GM12873 (cell line): ENCODE results near the gene CASQ2.

Experiments used
- TF ChIP-seq, protein P1 (sequence below): IDR thresholded peaks from 2 replicates; pipeline ENCODE4 v1.5.1; 2012; ENCODE audit warnings: low read depth, mild to moderate bottlenecking, moderate library complexity, low read length, control low read depth; ENCODE audit not compliant: insufficient read depth; ENCODE audit errors: missing control alignments

Gene CASQ2

DNA sequence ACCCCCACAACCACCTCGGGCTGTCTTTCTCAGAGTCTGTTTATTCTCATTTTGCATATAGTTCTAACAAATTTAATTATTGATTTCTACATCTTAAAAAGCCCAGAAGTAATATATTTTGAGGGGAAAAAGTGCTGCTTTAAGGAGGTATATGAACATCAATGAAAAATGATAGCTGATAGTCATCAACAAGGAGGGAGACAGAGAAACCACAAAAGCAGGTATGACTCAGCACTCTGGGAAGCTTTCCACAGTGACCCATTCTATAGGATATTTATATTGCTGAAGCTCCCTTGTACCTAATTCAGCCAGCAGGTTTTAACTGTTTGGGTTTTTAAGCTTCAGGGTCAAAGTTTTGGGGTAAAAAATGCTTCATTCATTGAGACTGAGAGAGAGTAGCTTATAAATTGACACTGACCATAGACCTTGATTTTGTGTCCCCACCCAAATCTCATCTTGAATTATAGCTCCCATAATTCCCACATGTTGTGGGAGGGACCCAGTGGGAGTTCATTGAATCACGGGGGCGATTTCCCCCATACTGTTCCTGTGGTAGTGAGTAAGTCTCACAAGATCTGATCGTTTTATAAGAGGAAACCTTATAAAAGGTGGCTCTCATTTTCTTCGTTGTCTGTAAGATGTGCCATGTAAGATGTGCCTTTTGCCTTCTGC, 99.4 kb downstream of the CASQ2 start:
- TF ChIP-seq, protein P1, sequence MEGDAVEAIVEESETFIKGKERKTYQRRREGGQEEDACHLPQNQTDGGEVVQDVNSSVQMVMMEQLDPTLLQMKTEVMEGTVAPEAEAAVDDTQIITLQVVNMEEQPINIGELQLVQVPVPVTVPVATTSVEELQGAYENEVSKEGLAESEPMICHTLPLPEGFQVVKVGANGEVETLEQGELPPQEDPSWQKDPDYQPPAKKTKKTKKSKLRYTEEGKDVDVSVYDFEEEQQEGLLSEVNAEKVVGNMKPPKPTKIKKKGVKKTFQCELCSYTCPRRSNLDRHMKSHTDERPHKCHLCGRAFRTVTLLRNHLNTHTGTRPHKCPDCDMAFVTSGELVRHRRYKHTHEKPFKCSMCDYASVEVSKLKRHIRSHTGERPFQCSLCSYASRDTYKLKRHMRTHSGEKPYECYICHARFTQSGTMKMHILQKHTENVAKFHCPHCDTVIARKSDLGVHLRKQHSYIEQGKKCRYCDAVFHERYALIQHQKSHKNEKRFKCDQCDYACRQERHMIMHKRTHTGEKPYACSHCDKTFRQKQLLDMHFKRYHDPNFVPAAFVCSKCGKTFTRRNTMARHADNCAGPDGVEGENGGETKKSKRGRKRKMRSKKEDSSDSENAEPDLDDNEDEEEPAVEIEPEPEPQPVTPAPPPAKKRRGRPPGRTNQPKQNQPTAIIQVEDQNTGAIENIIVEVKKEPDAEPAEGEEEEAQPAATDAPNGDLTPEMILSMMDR: no peak

DNA sequence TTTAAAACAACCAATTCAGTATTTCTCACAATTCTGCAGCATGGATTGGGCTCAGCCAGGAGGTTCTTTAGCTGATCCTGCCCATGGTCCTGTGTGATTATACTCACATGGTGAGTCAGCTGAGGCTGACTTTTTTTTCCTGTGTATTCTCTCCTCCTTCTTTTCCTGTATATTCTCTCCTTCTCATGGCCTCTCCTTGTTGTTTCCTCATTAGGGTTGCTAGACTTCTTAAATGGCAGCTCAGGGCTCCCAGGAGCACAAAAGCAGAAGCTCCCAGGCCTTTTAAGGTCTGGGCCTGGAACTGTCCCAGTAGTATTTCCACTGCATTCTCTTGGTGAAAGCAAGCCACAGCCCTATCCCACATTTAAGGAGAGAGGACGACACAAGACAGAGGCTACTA, 99.9 kb downstream of the CASQ2 start:
- TF ChIP-seq, protein P1: no peak

DNA sequence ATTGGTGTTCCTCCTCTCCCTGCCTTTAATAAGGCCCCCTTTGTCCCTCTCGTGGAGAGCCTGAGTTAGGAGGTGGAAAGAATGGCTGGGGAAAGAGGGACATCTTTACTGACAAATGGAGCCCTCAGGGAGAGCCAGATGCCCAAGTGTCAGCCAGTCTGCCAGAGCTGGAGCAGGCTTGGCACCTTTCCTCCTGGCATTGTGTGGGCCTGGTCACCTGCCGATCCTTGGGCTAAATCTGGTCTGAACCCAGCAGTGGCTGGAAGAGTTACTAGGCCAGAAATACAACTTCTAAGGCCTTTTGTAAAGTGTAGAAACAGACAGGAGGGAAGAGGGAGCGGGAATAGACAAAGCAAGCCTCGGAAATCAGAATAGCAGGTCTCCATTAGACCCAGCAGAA, 101.8 kb downstream of the CASQ2 start:
- TF ChIP-seq, protein P1: no peak

DNA sequence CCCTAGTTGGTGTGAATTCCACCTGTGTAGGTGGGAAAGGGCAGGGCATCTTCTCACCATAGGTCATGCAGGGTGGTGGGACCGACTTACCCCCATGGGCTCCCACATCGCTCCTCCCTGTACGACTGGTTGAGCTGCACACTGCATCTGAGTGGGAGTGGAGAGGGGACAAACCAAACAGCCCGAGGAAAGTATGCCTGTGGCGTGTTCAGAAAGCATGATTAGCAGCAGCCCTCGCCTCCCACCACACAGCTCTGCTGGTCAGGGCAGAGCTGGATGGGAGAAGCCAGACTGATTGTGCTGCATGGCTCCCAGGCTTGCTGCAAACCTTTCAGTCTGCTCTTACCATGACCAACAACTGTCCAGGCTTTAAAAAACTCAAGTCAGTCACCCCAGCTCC, 102.3 kb downstream of the CASQ2 start:
- TF ChIP-seq, protein P1: no peak

DNA sequence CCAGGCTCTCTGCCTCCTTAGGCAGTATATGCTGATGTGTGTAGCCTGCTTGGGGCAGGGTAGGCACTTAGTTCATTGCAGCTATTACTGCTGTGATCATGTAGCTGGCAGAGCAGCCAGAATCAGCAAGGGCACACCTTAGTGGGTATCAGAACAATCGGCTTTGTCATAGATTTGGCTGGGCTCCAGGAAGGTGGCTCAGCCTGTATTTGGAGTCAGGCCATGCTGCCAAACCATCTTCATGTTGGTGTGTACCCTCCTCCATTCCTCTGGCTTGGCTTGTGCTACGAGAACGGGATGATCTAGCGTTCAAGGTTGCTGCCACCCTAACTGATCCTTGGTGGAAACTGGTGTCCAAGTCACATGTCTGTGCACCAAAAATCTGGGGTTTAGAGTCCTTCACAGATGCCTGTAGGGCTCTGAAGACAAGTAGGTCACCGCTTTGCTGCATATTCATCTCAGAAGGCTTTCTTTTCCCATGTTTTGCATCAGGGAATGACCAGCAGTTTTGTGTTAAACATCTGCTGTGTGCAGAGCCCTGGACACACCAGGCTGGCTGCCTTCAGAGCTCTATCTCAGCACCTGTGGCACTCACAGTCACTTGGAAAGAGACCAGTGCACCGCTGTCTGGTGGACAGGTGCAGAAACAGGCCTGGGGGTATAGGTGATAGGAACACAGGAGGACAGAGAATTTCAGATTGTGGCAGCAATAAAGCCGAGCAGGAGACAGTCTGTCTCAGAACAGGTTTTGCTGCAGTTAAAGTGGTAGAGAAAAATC, 103.0 kb downstream of the CASQ2 start:
- TF ChIP-seq, protein P1: no peak

DNA sequence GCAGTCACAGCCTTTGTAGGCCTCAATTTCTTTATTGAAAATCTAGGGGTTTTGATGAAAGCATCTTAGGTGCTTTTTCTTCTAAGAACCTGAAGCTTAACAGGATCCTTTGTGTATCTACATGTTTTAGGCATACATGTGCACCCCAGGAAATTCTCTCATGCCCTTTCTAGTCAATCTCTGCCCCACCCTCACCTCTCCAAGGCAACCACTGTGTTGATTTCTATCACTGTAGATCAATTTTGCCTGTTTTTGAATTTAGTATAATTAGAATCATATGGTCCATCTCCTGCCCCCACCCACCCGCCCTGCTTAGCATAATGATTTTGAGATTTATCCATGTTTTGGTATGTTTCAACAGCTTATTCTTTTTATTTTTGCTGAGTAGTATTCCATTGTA, 107.4 kb downstream of the CASQ2 start:
- TF ChIP-seq, protein P1: no peak

DNA sequence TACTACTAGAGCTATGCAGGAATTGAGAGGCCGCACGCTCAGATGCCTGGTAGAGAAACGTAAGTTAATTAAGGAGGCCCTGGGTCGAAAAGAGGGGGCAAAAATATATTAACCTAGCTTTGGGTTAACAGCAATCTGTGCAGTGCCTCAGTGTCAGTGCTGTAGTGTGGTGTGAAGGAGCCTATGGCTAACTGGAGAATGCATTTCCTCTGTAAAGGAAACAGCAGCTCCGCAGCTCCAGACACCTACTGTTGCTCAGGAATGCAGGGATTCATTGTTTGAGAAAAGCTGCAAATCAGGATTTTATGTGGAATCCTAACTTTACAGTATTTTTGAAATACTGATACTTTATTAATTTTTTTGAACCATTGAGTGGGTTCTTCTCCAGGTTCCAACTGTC, 108.4 kb downstream of the CASQ2 start:
- TF ChIP-seq, protein P1: no peak
